Uterus (tissue), 2 donors: ENCODE data around the gene PDPK1.

Experiments
- POLR2A ChIP-seq, 2 donors: fragments of 450-650 bp; IDR thresholded peaks; one replicate each; pipeline ENCODE4 v1.6.1; 2016; ENCODE audit warnings: antibody characterized with exemption in 2 of 2, mild to moderate bottlenecking in 1 of 2, moderate library complexity in 1 of 2
- TF ChIP-seq, protein P1 (sequence below), 4 experiments: fragments of 200-600 bp in 2 of 4; fragments of 450-650 bp in 2 of 4; sonication (generic) in 2 of 4; IDR thresholded peaks; one replicate each; pipeline ENCODE4 v1.5.1; 2016 to 2019; ENCODE audit warnings: antibody characterized with exemption in 4 of 4, mild to moderate bottlenecking in 2 of 4, moderate library complexity in 1 of 4

DNA sequence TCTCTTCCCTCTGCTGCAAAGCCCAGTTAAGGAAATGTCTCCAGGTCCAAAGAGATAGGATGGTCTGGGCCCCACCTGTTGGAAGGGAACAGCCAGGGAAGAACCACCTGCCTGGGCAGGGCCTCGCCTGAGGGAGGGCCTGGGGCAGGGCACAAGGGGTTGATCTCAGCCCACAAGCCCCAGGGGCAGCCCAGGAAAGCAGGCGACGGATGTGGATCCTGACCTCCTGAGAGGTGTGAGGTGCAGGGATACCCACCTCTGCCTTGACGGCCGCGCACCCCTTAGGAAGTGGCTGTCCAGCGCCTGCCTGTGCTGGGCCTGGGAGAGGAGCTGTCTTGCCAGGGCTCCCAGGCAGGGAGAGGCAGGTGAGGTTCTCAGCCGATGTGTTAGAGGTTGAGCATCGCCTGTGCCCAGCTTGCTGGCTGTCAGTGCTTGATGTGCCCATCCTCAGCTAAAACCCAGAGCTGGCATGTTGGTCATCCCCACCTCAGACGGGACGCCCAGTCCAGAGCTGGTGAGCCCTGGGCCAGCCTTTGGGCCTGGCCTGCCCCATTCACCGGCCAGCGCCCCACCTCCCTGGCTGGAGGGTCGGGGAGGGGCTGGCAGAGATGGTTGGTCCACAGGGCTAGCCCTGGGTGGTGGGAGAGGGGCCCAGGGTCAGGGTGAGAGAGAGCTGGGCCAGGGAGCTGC is 7.0 kb upstream of the PDPK1 start:
- TF ChIP-seq, protein P1, sequence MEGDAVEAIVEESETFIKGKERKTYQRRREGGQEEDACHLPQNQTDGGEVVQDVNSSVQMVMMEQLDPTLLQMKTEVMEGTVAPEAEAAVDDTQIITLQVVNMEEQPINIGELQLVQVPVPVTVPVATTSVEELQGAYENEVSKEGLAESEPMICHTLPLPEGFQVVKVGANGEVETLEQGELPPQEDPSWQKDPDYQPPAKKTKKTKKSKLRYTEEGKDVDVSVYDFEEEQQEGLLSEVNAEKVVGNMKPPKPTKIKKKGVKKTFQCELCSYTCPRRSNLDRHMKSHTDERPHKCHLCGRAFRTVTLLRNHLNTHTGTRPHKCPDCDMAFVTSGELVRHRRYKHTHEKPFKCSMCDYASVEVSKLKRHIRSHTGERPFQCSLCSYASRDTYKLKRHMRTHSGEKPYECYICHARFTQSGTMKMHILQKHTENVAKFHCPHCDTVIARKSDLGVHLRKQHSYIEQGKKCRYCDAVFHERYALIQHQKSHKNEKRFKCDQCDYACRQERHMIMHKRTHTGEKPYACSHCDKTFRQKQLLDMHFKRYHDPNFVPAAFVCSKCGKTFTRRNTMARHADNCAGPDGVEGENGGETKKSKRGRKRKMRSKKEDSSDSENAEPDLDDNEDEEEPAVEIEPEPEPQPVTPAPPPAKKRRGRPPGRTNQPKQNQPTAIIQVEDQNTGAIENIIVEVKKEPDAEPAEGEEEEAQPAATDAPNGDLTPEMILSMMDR (IDR thresholded peaks at IDR 0.05), result no peak
- TF ChIP-seq POLR2A (IDR thresholded peaks at IDR 0.05), result no peak
